ENCODE measurements around the gene ZSWIM2. TPM values are rescaled to one million over a fixed set of nuclear protein-coding genes. Genes with fewer than 3 reads are reported as not detected.

The ZSWIM2 gene
- total RNA-seq, 4 donors from 2014 or later = not detected

- Histone ChIP-seq H3K4me1 (peaks cover 0 to 7% of the 10 kb centered on the region in 2 donors), H3K27me3 (no peaks in the 10 kb centered on the region), H3K4me3 (replicated peaks in 1 of 3) (no peak overlapping the region), H3K36me3 (no peaks in the 10 kb centered on the region), H3K27ac (no peak overlapping the region), H3K9me3 (no peaks in the 10 kb centered on the region)
- no peak for DNase-seq
- 90 to 92% methylated on average over 5 of the region's 5 CpGs for WGBS, 2 donors
- intact Hi-C loops (cut with DNase I) = no loop called here
- TF ChIP-seq CTCF (IDR thresholded peaks at IDR 0.05) = no peak
- TF ChIP-seq POLR2A (IDR thresholded peaks at IDR 0.05) = no peak
These were observed 3.5 kb upstream of the ZSWIM2 start for GRCh38 chr2:186852508-186852907.

- Histone ChIP-seq H3K4me3 (replicated peaks in 1 of 3) (no peak overlapping the region), H3K4me1 (no peaks in the 10 kb centered on the region), H3K27me3 (no peaks in the 10 kb centered on the region), H3K9me3 (no peaks in the 10 kb centered on the region), H3K36me3 (no peaks in the 10 kb centered on the region), H3K27ac (no peak overlapping the region)
- no peak for DNase-seq
- intact Hi-C loops (cut with DNase I) = no loop called here
- WGBS, 2 donors = 91 to 94% methylated on average over 3 of the region's 3 CpGs
- TF ChIP-seq POLR2A (IDR thresholded peaks at IDR 0.05) (no peak), CTCF (IDR thresholded peaks at IDR 0.05) (no peak)
These were observed 6.6 kb downstream of the ZSWIM2 start for GRCh38 chr2:186842373-186842772.

GRCh38 chr2:186841940-186842339 lies 7.0 kb downstream of the ZSWIM2 start:
- DNase-seq = no peak
- 77 to 78% methylated on average over 3 of the region's 3 CpGs for WGBS, 2 donors
- TF ChIP-seq CTCF (IDR thresholded peaks at IDR 0.05) = no peak
- TF ChIP-seq POLR2A (IDR thresholded peaks at IDR 0.05) = no peak
- H3K36me3 ChIP-seq = no peaks in the 10 kb centered on the region
- H3K9me3 ChIP-seq = no peaks in the 10 kb centered on the region
- H3K27ac ChIP-seq = no peak overlapping the region
- intact Hi-C loops (cut with DNase I) = no loop called here
- no peaks in the 10 kb centered on the region for H3K4me1 ChIP-seq
- no peaks in the 10 kb centered on the region for H3K27me3 ChIP-seq
- H3K4me3 ChIP-seq (replicated peaks in 1 of 3) = no peak overlapping the region

GRCh38 chr2:186835628-186836027 lies 13.3 kb downstream of the ZSWIM2 start:
- Histone ChIP-seq H3K4me3 (replicated peaks in 1 of 3) (no peak overlapping the region), H3K9me3 (no peaks in the 10 kb centered on the region), H3K4me1 (no peaks in the 10 kb centered on the region), H3K36me3 (no peaks in the 10 kb centered on the region), H3K27me3 (no peaks in the 10 kb centered on the region), H3K27ac (no peak overlapping the region)
- DNase-seq = no peak
- WGBS, 2 donors = 70 to 71% methylated on average over 1 of the region's 1 CpG
- no peak for TF ChIP-seq POLR2A (IDR thresholded peaks at IDR 0.05)
- intact Hi-C loops (cut with DNase I) = no loop called here

GRCh38 chr2:186827862-186828492 lies 21.0 kb downstream of the ZSWIM2 start:
- Histone ChIP-seq H3K9me3 (no peaks in the 10 kb centered on the region), H3K4me3 (replicated peaks in 1 of 3) (no peak overlapping the region), H3K36me3 (no peaks in the 10 kb centered on the region), H3K4me1 (no peaks in the 10 kb centered on the region), H3K27ac (no peak overlapping the region), H3K27me3 (no peaks in the 10 kb centered on the region)
- TF ChIP-seq POLR2A (IDR thresholded peaks at IDR 0.05) = no peak
- no peak for DNase-seq
- intact Hi-C loops (cut with DNase I) = no loop called here
- 71 to 76% methylated on average over 2 of the region's 2 CpGs for WGBS, 2 donors

GRCh38 chr2:186827411-186827810 lies 21.6 kb downstream of the ZSWIM2 start:
- DNase-seq = no peak
- no peaks in the 10 kb centered on the region for H3K4me1 ChIP-seq
- H3K36me3 ChIP-seq = no peaks in the 10 kb centered on the region
- WGBS, 2 donors = 93 to 96% methylated on average over 2 of the region's 2 CpGs
- no peaks in the 10 kb centered on the region for H3K9me3 ChIP-seq
- intact Hi-C loops (cut with DNase I) = no loop called here
- H3K4me3 ChIP-seq (replicated peaks in 1 of 3) = no peak overlapping the region
- H3K27me3 ChIP-seq = no peaks in the 10 kb centered on the region
- H3K27ac ChIP-seq = no peak overlapping the region
- TF ChIP-seq CTCF (IDR thresholded peaks at IDR 0.05) = no peak
- no peak for TF ChIP-seq POLR2A (IDR thresholded peaks at IDR 0.05)

Data from thyroid gland (tissue), 4 donors.